H1 (cell line): ENCODE data around the gene NPTN. TPM values are rescaled to one million over a fixed set of nuclear protein-coding genes. Genes with fewer than 3 reads are reported as not detected.

Experiments used
- CTCF ChIP-seq, 3 experiments: IDR thresholded peaks; 1 replicate in 2 of 3; 2 replicates in 1 of 3; pipeline versions ENCODE4 v1.5.1 to v1.6.1; 2011; ENCODE audit warnings: low read length in 3 of 3, mild to moderate bottlenecking in 3 of 3, inconsistent platforms in 2 of 3, low read depth in 1 of 3, moderate library complexity in 1 of 3; ENCODE audit not compliant: insufficient read depth in 1 of 3; ENCODE audit errors: control extremely low read depth in 1 of 3
- polyA plus RNA-seq, 7 experiments: library from polyadenylated mRNA; depleted of rRNA in 3 of 7; stranded (reverse) in 5 of 7; unstranded in 2 of 7; fragments of >200 nt in 5 of 7; fragments of 200-250 nt in 2 of 7; gene quantifications; 1 replicate in 5 of 7; 2 replicates in 1 of 7; 4 replicates in 1 of 7; pipeline versions ENCODE4 v1.2.1 to v1.2.3, GENCODE V29; 2011 to 2013; ENCODE audit warnings: missing spikeins in 2 of 7, mixed read lengths in 2 of 7
- total RNA-seq: library from RNA; stranded (reverse); fragmentation: NEBNext Ultra II Directional; extraction: Animal tissue kit (Norgen Biotek cat#: 25700); gene quantifications from 2 replicates; pipeline ENCODE4 v1.2.1, GENCODE V29; 2021

NPTN gene
- total and polyA plus RNA-seq, 2 of the 8 experiments (the other 6 are each of a cell fraction or from before 2014, with no cell fraction given), result 67.0 to 113 TPM

DNA sequence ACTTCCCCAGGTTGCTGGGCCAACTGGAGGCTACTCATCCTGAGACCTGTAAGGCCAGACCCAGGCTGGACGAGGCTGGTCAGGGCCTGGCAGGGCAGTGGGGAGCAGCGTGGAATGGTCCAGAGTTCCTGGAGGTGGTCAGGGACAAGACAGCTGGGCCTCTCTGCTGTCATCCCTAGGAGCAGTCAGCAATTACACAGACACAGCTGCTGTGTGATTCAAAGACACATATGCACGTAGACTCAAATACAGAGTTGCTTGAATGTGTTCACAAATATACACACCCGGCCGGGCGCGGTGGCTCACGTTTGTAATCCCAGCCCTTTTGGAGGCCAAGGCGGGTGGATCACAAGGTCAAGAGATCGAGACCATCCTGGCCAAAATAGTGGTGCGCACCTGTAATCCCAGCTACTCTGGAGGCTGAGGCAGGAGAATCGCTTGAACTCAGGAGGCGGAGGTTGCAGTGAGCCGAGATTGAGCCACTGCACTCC, 49.5 kb upstream of the NPTN start (continued):
- no peak for TF ChIP-seq CTCF (IDR thresholded peaks at IDR 0.05; ENCODE audit: control extremely low read depth in 1 of 3, insufficient read depth in 1 of 3, low read depth in 1 of 3, low read length in 3 of 3)
